Mesenchymal stem cell (in vitro differentiated cells and primary cell): ENCODE measurements around the gene CLP1.

Experiments used
- DNase-seq: peaks from one replicate; pipeline ENCODE4 v3.0.0-alpha.2; 2013
- H2AFZ ChIP-seq: one replicate; pipeline ENCODE4 v1.6.1; 2013; ENCODE audit warnings: low read depth, mild to moderate bottlenecking, control low read depth, inconsistent platforms, low read length, moderate library complexity
- H2AK5ac ChIP-seq: 2 replicates; pipeline ENCODE4 v1.6.1; 2013; ENCODE audit warnings: low read length, moderate library complexity, mild to moderate bottlenecking, inconsistent platforms; ENCODE audit not compliant: severe bottlenecking
- H2BK120ac ChIP-seq: one replicate; pipeline ENCODE4 v1.6.1; 2013; ENCODE audit warnings: low read depth, mild to moderate bottlenecking, inconsistent platforms, low read length, moderate library complexity
- H2BK12ac ChIP-seq, 2 experiments: one replicate each; pipeline ENCODE4 v1.6.1; 2013; ENCODE audit warnings: inconsistent platforms in 2 of 2, low read length in 2 of 2, mild to moderate bottlenecking in 2 of 2, moderate library complexity in 2 of 2, control low read depth in 1 of 2
- H2BK15ac ChIP-seq: one replicate; pipeline ENCODE4 v1.6.1; 2013; ENCODE audit warnings: mild to moderate bottlenecking, low read depth, inconsistent platforms; ENCODE audit not compliant: poor library complexity, severe bottlenecking
- H2BK5ac ChIP-seq: 2 replicates; pipeline ENCODE4 v1.6.1; 2013; ENCODE audit warnings: low read depth, mild to moderate bottlenecking, low read length, control low read depth, inconsistent platforms; ENCODE audit not compliant: poor library complexity, severe bottlenecking
- H3K14ac ChIP-seq, 2 experiments: one replicate each; pipeline ENCODE4 v1.6.1; 2013; ENCODE audit warnings: inconsistent platforms in 2 of 2, low read length in 2 of 2, control low read depth in 1 of 2, mild to moderate bottlenecking in 1 of 2, moderate library complexity in 1 of 2
- H3K18ac ChIP-seq, 2 experiments: one replicate each; pipeline ENCODE4 v1.6.1; 2013; ENCODE audit warnings: inconsistent platforms in 2 of 2, low read length in 2 of 2, control low read depth in 1 of 2, low read depth in 1 of 2, mild to moderate bottlenecking in 1 of 2
- H3K23ac ChIP-seq, 2 experiments: one replicate each; pipeline ENCODE4 v1.6.1; 2013; ENCODE audit warnings: inconsistent platforms in 2 of 2, low read length in 2 of 2, mild to moderate bottlenecking in 2 of 2, moderate library complexity in 2 of 2, control low read depth in 1 of 2
- H3K27ac ChIP-seq: 2 replicates; pipeline ENCODE4 v1.5.1; 2013; ENCODE audit warnings: mild to moderate bottlenecking, moderate library complexity, low read length, control low read depth, inconsistent platforms; ENCODE audit not compliant: poor library complexity, severe bottlenecking
- H3K27me3 ChIP-seq, 2 experiments: 2 replicates each; pipeline versions ENCODE4 v1.6.1 to v1.7.0; 2013; ENCODE audit warnings: low read length in 2 of 2, mild to moderate bottlenecking in 2 of 2, moderate library complexity in 2 of 2, control low read depth in 1 of 2, inconsistent platforms in 1 of 2; ENCODE audit not compliant: control insufficient read depth in 1 of 2, insufficient read depth in 1 of 2
- H3K36me3 ChIP-seq, 2 experiments: 2 replicates each; pipeline versions ENCODE4 v1.6.1 to v1.7.0; 2013; ENCODE audit warnings: low read length in 2 of 2, control low read depth in 1 of 2, inconsistent platforms in 1 of 2, low read depth in 1 of 2, mild to moderate bottlenecking in 1 of 2; ENCODE audit not compliant: insufficient read depth in 2 of 2, control insufficient read depth in 1 of 2
- H3K4ac ChIP-seq, 2 experiments: one replicate each; pipeline ENCODE4 v1.6.1; 2013; ENCODE audit warnings: inconsistent platforms in 2 of 2, low read length in 2 of 2, mild to moderate bottlenecking in 2 of 2, moderate library complexity in 2 of 2, control low read depth in 1 of 2, low read depth in 1 of 2
- H3K4me1 ChIP-seq: 2 replicates; pipeline ENCODE4 v1.6.1; 2013; ENCODE audit warnings: low read depth, low read length, control low read depth; ENCODE audit not compliant: control insufficient read depth, insufficient read depth
- H3K4me2 ChIP-seq: 2 replicates; pipeline ENCODE4 v1.6.1; 2013; ENCODE audit warnings: low read length, mild to moderate bottlenecking, inconsistent platforms; ENCODE audit not compliant: poor library complexity, severe bottlenecking
- H3K4me3 ChIP-seq, 2 experiments: 2 replicates each; pipeline versions ENCODE4 v1.5.1 to v1.7.0; 2013; ENCODE audit warnings: low read length in 2 of 2, mild to moderate bottlenecking in 2 of 2, control low read depth in 1 of 2, low read depth in 1 of 2; ENCODE audit not compliant: insufficient read depth in 1 of 2
- H3K79me1 ChIP-seq: replicated peaks from 2 replicates; pipeline ENCODE4 v1.6.1; 2013; ENCODE audit warnings: mild to moderate bottlenecking, control low read depth, low read length, inconsistent platforms; ENCODE audit not compliant: poor library complexity, severe bottlenecking
- H3K9ac ChIP-seq: 2 replicates; pipeline ENCODE4 v1.7.0; 2013; ENCODE audit warnings: mild to moderate bottlenecking, low read length, moderate library complexity
- H3K9me3 ChIP-seq: 2 replicates; pipeline ENCODE4 v1.7.0; 2013; ENCODE audit warnings: mild to moderate bottlenecking, low read length; ENCODE audit not compliant: control insufficient read depth
- H4K8ac ChIP-seq: one replicate; pipeline ENCODE4 v1.6.1; 2013; ENCODE audit warnings: inconsistent platforms, mild to moderate bottlenecking, low read length, moderate library complexity
- H4K91ac ChIP-seq: one replicate; pipeline ENCODE4 v1.6.1; 2013; ENCODE audit warnings: mild to moderate bottlenecking, low read length, inconsistent platforms
- WGBS: methylation state at CpG from one replicate; pipeline ENCODE4 v1.1.7; 2013; ENCODE audit warnings: mixed read lengths; 5-methylcytosine and 5-hydroxymethylcytosine counted together

Gene CLP1

GRCh38 chr11:57637626-57638004 lies 19.9 kb upstream of the CLP1 start:
- Histone ChIP-seq H3K27me3 (peaks cover 16 to 17% of the 10 kb centered on the region in 2 experiments), H3K14ac (peak overlapping the region in 1 of 2 experiments; percentile 14), H3K27ac (peak overlapping the region; percentile 9), H3K9me3 (no peaks in the 10 kb centered on the region), H3K23ac (no peak overlapping the region), H4K8ac (peak overlapping the region; percentile 81), H3K4me3 (peak overlapping the region; percentile 49 to 97), H2BK15ac (peak overlapping the region; percentile 60), H3K4me2 (peak overlapping the region; percentile 68), H2BK5ac (peak overlapping the region; percentile 14), H2BK12ac (peak overlapping the region; percentile 59 to 64), H3K4ac (peak overlapping the region; percentile 9 to 52), H4K91ac (peak overlapping the region; percentile 71), H3K36me3 (no peaks in the 10 kb centered on the region), H3K9ac (peak overlapping the region; percentile 95), H3K18ac (peak overlapping the region; percentile 30 to 78), H3K4me1 (peaks cover 19% of the 10 kb centered on the region), H2AFZ (peak overlapping the region; percentile 33), H2BK120ac (peak overlapping the region; percentile 75), H2AK5ac (peak overlapping the region; percentile 33), H3K79me1 (peaks cover 9% of the 10 kb centered on the region)
- peak; percentile 18 for DNase-seq
- WGBS, result 25% methylated on average over 13 of the region's 18 CpGs

- Histone ChIP-seq H3K4me2 (peak overlapping the region; percentile 68), H3K23ac (peak overlapping the region in 1 of 2 experiments; percentile 62), H3K4ac (peak overlapping the region; percentile 98 to 99), H3K9ac (peak overlapping the region; percentile 95), H3K4me1 (peaks cover 22% of the 10 kb centered on the region), H3K36me3 (no peaks in the 10 kb centered on the region), H3K79me1 (peaks cover 10% of the 10 kb centered on the region), H2BK12ac (peak overlapping the region; percentile 59 to 76), H2AK5ac (peak overlapping the region; percentile 88), H3K27me3 (peaks cover 13 to 17% of the 10 kb centered on the region in 2 experiments), H3K4me3 (peak overlapping the region; percentile 82 to 97), H2BK5ac (peak overlapping the region; percentile 98), H3K9me3 (no peaks in the 10 kb centered on the region), H3K14ac (peak overlapping the region; percentile 76 to 89), H4K91ac (peak overlapping the region; percentile 99), H2BK120ac (peak overlapping the region; percentile 98), H4K8ac (peak overlapping the region; percentile 89), H2BK15ac (peak overlapping the region; percentile 97), H3K27ac (peak overlapping the region; percentile 92), H3K18ac (peak overlapping the region; percentile 73 to 99), H2AFZ (peak overlapping the region; percentile 33)
- DNase-seq, result peak; percentile 90
- WGBS, result under 1% methylated on average over 40 of the region's 47 CpGs
Observed at GRCh38 chr11:57638005-57638781, 19.4 kb upstream of the CLP1 start.

- Histone ChIP-seq H2BK5ac (peak overlapping the region; percentile 98), H3K27me3 (peaks cover 6 to 12% of the 10 kb centered on the region in 2 experiments), H3K36me3 (no peaks in the 10 kb centered on the region), H2BK15ac (peak overlapping the region; percentile 97), H4K91ac (peak overlapping the region; percentile 99), H3K27ac (peak overlapping the region; percentile 92), H3K9me3 (no peaks in the 10 kb centered on the region), H2AFZ (no peak overlapping the region), H3K23ac (peak overlapping the region in 1 of 2 experiments; percentile 66), H2BK12ac (peak overlapping the region; percentile 2 to 91), H2AK5ac (peak overlapping the region; percentile 88), H3K79me1 (peaks cover 12% of the 10 kb centered on the region), H2BK120ac (peak overlapping the region; percentile 98), H3K4me2 (peak overlapping the region; percentile 52), H4K8ac (peak overlapping the region; percentile 89), H3K4me3 (peak overlapping the region; percentile 82 to 97), H3K4me1 (peaks cover 23% of the 10 kb centered on the region), H3K18ac (peak overlapping the region; percentile 87 to 99), H3K14ac (peak overlapping the region; percentile 9 to 72), H3K4ac (peak overlapping the region; percentile 98 to 99), H3K9ac (peak overlapping the region; percentile 95)
- 1% methylated on average over 15 of the region's 19 CpGs for WGBS
- no peak for DNase-seq
Observed at GRCh38 chr11:57638811-57639320, 18.7 kb upstream of the CLP1 start.
